Measurements from ENCODE around the gene TKTL1.

The TKTL1 gene

DNA sequence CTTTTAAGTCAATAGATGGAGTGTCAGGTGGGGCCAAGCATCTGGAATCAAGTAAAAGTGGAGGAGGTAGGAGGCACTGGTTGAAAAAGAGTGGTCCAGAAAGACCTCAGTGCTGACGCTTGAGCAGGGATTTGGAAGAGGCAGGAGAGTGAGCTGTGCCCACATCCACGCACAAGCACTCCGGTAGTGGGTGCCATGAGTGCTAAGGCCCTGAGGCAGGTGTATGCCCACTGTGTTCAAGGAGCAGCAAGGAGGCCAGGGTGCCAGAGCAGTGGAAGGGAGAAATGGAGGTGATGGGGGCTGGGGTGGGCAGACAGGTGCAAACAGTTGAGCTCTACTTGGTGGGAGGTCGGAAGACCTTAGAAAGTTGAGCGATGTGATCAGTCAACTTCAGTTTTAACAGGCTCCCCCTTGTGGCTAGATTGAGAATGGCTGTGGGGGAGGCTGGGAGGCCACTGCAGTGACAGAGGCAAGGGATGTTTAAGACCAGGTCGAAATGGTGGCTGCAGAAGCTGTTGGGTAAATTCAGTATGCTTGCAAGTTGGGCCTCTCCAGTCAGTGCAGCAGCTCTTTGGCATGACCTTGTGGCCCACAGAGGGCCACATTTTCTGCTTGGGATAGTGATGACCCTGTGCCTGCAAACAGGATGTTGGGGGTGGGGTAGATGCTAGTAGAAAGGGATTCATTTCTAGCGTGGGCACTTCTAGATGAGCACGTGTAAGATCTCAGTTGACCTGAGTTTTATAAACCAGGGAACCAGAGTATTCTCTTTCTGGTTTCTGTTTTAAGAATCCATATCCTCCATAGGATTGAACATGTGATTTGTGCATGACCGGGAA, 12.7 kb downstream of the TKTL1 start:
- peak; percentile 54 to 56 for DNase-seq (ENCODE audit: low read depth in 1 of 2, low spot score in 1 of 2)

- no peak for DNase-seq (ENCODE audit: low read depth in 1 of 2, low spot score in 1 of 2)
These were observed 13.6 kb downstream of the TKTL1 start for GRCh38 chrX:154309041-154309775.

DNA sequence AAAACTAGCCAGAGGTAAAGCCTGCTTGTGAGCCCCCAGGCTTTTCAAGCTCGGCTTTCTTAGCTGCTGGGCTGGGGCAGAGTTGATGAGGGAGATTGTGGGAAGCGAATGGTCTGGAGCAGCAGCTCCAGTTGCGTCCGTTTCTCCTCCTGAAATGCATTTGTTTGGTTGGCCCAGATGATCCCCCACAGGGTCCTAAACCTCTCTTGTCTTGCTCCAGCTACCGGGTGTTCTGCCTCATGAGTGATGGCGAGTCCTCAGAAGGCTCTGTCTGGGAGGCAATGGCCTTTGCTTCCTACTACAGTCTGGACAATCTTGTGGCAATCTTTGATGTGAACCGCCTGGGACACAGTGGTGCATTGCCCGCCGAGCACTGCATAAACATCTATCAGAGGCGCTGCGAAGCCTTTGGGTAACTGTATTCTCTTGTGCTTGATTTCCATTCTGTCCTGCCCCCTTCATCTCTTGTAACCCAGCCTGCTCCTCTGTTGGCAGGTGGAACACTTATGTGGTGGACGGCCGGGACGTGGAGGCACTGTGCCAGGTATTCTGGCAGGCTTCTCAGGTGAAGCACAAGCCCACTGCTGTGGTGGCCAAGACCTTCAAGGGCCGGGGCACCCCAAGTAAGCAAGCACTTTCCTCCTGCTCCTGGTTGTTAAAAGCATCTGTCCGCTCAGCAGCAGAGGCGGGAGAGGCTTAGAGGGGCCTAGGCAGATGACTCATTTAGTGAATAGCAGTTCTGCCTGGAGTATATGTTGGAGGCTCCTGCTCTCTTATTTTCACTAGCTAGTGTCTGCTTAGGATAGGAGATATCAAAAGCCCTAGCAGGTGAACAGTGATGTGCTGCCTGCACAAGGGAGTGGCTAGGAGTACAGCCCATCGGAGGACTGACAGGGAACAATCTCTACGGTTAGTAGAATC, 15.3 kb downstream of the TKTL1 start:
- DNase-seq (ENCODE audit: low read depth in 1 of 2, low spot score in 1 of 2), result no peak

DNA sequence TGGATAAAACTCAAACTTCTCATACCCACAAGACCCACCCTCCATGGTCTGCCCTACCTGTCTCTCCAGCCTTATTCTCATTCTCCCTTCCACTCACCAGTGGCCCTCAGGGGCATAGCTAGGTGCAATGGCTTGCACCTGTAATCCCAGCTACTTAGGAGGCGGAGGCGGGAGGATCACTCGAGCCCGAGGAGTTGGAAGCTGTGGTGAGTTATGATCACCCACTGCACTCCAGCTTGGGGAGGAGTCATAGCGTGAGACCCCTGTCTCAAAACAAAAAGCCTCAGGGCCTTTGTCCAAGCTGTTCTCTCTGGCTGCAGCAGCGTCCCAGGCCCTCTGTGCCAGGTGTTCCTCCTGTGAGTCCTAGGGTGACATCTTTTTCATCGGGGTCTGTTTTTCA, 16.5 kb downstream of the TKTL1 start:
- DNase-seq (ENCODE audit: low read depth in 1 of 2, low spot score in 1 of 2), result no peak

GRCh38 chrX:154313147-154313546, 17.6 kb downstream of the TKTL1 start:
- DNase-seq (ENCODE audit: low read depth in 1 of 2, low spot score in 1 of 2), result no peak

GRCh38 chrX:154315416-154315815, 19.8 kb downstream of the TKTL1 start:
- DNase-seq (ENCODE audit: low read depth in 1 of 2, low spot score in 1 of 2), result no peak

GRCh38 chrX:154317391-154317995, 21.9 kb downstream of the TKTL1 start:
- no peak for DNase-seq (ENCODE audit: low read depth in 1 of 2, low spot score in 1 of 2)

DNA sequence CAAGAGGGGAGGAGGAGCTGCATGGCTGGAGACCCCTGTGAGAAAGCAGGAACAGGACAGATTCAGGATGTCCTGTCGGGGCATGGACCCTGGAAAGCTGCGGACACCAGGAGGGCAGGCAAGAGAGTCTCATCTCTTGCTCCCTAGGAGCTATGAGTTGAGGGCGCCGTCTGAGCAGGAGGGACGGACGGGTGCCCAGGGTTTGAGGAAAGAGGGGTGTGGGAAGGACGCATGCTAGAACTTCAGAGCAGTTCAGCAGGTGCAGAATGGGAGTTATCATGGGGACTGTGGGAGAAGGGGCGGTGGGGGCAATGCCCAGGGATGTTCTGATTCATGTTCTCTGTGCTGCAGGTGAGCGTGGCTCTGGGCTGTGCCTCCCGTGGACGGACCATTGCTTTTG, 24.8 kb downstream of the TKTL1 start:
- DNase-seq (ENCODE audit: low read depth in 1 of 2, low spot score in 1 of 2), result no peak

- no peak for DNase-seq (ENCODE audit: low read depth in 1 of 2, low spot score in 1 of 2)
These were observed 25.6 kb downstream of the TKTL1 start for GRCh38 chrX:154321152-154321551.

DNA sequence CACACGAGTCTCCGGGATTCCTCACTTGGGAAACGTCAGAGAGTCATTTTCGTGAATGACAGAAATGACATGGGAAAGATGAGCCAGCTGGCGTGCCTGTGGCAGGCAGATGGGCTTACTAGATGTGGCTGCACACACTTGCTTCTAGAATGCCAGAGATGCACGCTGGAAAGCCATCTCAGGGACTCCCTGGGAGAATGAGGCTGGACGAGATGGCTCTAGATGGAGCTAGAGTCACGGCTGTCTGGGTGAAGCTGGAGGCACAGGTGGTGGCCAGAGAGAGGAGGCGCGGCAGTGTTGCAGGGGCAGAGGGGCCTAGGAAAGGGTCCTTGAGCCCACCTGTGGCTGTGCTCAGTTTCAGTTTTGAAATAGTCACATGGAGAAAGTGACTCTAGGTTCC, 26.0 kb downstream of the TKTL1 start:
- DNase-seq (ENCODE audit: low read depth in 1 of 2, low spot score in 1 of 2), result no peak

- no peak for DNase-seq (ENCODE audit: low read depth in 1 of 2, low spot score in 1 of 2)
These were observed 27.3 kb downstream of the TKTL1 start for GRCh38 chrX:154322890-154323289.

DNA sequence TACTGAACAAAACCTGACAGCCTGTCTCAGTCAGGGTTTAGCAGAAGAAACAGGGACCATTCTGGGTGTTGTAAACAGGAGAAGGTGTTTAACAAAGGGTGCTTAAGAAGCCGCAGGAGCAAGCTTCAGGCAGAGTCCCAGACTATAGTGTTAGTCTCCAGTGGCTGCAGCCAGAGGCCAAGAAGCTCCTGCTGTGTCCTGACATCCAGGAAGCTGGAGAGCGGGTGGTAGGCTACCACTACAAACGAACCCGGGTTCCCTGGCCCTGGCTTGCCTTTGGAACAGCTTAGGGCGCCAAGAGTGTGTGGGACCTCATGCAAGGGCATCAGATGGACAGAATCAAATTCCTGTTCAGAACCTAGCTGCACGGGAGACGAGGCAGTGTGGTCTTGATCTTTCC, 27.9 kb downstream of the TKTL1 start:
- DNase-seq (ENCODE audit: low read depth in 1 of 2, low spot score in 1 of 2), result no peak

- DNase-seq (ENCODE audit: low read depth in 1 of 2, low spot score in 1 of 2), result no peak
These were observed 29.9 kb downstream of the TKTL1 start for GRCh38 chrX:154325541-154325940.

GRCh38 chrX:154327038-154327820, 31.6 kb downstream of the TKTL1 start:
- no peak for DNase-seq (ENCODE audit: low read depth in 1 of 2, low spot score in 1 of 2)

DNA sequence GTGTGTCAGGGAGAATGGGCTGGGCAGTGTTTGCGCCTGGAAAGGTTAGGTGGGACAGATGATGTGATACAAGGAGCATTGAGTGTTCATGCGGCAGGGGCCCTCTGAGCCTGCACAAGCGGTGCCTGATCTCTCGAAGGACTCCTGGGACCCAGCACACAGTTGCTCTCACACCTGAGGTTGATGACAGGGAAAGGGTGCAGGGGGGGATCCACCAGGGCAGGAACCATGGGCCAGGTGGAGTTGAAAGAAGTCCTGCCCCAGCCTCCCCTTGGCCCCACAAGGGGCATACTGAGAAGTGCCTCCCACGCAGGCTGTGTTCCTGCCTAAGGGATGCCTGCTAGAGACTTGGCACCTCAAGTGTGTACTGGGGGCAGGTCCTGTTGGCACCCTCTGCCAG, 33.1 kb downstream of the TKTL1 start:
- no peak for DNase-seq (ENCODE audit: low read depth in 1 of 2, low spot score in 1 of 2)

GRCh38 chrX:154329294-154329693, 33.7 kb downstream of the TKTL1 start:
- DNase-seq (ENCODE audit: low read depth in 1 of 2, low spot score in 1 of 2), result no peak

DNA sequence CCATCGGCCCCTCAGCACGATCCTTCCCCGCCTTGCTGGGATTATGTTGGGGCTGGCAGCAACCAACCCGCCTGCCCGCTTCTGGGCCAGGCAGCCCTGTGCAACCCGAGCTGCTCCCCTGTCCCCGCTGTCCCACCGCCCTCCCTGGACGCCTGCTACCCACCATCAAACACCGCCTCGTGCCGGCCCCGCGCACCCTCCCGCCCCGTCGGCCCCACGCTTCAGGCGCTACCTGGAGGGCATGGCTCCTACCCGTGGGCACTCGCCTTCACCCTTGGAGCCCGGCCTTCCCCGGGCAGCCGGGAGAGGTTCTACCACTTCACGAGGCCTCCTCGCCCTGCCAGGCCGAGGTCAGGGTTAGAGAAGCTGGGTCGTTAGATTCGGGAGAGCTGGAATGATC, 37.0 kb downstream of the TKTL1 start:
- DNase-seq (ENCODE audit: low read depth in 1 of 2, low spot score in 1 of 2), result no peak

DNA sequence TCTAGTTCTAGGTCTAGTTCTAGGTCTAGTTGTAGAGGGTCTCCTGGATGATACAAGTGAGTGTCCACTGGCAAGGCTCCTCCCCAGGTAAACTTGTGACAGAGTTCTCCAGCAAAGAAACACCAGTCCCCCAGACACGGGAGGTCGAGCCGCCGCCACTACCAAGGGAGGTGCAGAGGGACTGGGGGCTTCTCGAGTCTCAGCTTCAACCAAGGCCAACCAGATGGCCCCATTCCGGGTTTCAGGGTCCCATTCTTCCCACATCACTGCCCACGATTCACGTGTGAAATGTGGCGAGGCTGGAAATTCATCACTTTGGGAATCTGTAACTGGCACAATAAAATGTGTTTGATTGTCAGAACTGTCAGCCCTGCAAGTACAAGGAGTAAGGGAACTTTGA, 37.5 kb downstream of the TKTL1 start:
- no peak for DNase-seq (ENCODE audit: low read depth in 1 of 2, low spot score in 1 of 2)

DNA sequence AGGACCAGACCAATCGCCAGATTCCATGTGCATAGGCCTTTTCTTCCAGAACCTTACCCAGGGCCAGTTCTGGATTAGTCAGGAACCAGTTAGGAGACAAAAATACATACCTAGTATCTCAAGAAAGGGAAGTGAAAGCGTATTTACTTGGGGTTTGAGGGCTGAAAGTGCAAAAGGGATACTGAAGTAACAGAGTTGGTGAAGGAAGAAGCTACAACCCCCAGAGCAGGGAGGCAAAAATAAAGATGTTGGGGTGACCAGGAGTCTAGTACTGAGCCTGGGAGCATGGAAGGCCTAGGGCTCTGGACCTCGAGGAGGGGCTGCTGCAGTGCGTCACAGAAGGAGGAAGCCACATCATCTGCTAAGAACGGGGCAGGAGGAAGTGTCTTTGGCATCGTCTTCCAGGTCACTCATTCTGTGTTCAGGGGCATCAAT, 38.3 kb downstream of the TKTL1 start:
- no peak for DNase-seq (ENCODE audit: low read depth in 1 of 2, low spot score in 1 of 2)

GRCh38 chrX:154334496-154334895, 38.9 kb downstream of the TKTL1 start:
- DNase-seq (ENCODE audit: low read depth in 1 of 2, low spot score in 1 of 2), result no peak

Measured in stimulated activated CD4-positive, alpha-beta T cell treated with anti-CD3 and anti-CD28 coated beads, Interleukin-15, amount 100 ng/mL, for 1 hour (primary cell).